Activated T-helper 17 cell treated with anti-CD3 and anti-CD28 coated beads, Interleukin-2, amount 50 U/mL, for 72 hours (primary cell): Measurements from ENCODE around the gene MAPK1. TPM values are rescaled to one million over a fixed set of nuclear protein-coding genes. Genes with fewer than 3 reads are reported as not detected.

ENCODE experiments used
- ATAC-seq: fragments of 150-1000 bp; cut with Tn5 transposase; replicated peaks from 2 replicates; pipeline ENCODE4 v1.10.0; 2021; ENCODE audit warnings: mild to moderate bottlenecking, moderate library complexity
- H3K27ac Mint-ChIP-seq: one replicate; pipeline ENCODE4 v1.8.0; 2022; ENCODE audit warnings: mixed read lengths
- H3K27me3 Mint-ChIP-seq: one replicate; pipeline ENCODE4 v1.8.0; 2022; ENCODE audit warnings: mixed read lengths
- H3K36me3 Mint-ChIP-seq: one replicate; pipeline ENCODE4 v1.8.0; 2022; ENCODE audit warnings: low read depth, mild to moderate bottlenecking, mixed read lengths
- H3K4me1 Mint-ChIP-seq: one replicate; pipeline ENCODE4 v1.8.0; 2022; ENCODE audit warnings: mixed read lengths
- H3K4me3 Mint-ChIP-seq: one replicate; pipeline ENCODE4 v1.8.0; 2022; ENCODE audit warnings: mild to moderate bottlenecking, mixed read lengths
- H3K9me3 Mint-ChIP-seq: one replicate; pipeline ENCODE4 v1.8.0; 2022; ENCODE audit warnings: mixed read lengths
- total RNA-seq, 2 donors: library from RNA; stranded (reverse); gene quantifications; one replicate each; pipeline ENCODE4 v1.2.3, GENCODE V29; 2022

Gene MAPK1
- total RNA-seq, 2 donors from 2014 or later, result 48.6 to 70.7 TPM

DNA sequence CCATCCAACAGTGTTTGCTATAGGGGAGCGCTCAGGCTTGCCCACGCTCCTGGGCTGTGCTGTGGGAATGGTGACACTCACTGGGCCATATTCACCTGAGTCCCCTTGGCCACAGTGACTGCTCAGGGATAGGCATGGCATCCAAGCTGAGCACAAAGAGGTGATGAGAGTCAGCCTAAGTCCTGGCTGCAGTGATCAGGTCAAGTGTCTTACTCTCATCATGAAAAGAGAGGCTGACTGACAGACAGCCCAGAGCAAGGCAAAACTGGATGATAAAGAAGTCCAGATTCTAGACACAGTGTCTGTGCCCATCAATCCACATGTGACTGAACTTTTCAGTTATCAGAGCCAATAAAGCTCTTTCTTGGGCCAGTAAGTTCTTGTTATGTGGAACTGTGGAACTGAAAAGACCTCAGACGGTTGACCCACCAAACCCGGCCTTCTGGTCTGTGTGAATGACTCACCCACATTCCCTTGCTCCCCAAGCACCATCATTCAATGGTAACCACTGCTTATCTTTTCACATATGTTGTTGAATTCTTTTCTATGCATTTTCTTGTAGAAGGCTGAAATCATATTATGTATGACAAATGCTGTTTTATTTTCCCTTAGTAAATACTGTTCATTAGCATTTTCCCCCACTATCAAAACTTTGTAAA, 88.6 kb downstream of the MAPK1 start:
- H3K4me3 Mint-ChIP-seq, result no peak overlapping the region
- peaks cover 49% of the 10 kb centered on the region for H3K36me3 Mint-ChIP-seq
- peaks cover 4% of the 10 kb centered on the region for H3K4me1 Mint-ChIP-seq
- no peak overlapping the region for H3K27ac Mint-ChIP-seq
- ATAC-seq, result no peak
- no peaks in the 10 kb centered on the region for H3K27me3 Mint-ChIP-seq
- no peaks in the 10 kb centered on the region for H3K9me3 Mint-ChIP-seq

DNA sequence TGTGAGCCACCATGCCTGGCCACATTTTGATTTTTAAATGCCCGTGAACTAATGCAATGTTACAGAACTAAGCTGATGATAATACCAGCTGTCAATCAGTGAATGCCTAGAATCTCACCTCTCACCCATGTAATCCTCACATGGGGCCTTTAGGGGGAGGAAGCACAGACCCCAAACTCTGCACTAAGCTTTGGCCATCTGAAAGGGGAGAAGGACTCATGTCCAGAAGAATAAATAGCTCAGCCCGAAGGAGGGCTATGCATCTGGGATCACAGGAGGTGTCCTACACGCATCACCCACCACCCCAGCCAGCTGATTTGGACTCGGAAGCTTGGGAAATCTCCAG, 95.8 kb downstream of the MAPK1 start:
- Mint-ChIP-seq H3K27me3 (no peaks in the 10 kb centered on the region), H3K36me3 (peaks cover 74% of the 10 kb centered on the region), H3K27ac (no peak overlapping the region), H3K9me3 (no peaks in the 10 kb centered on the region), H3K4me3 (no peak overlapping the region), H3K4me1 (peaks cover 17% of the 10 kb centered on the region)
- ATAC-seq, result no peak

DNA sequence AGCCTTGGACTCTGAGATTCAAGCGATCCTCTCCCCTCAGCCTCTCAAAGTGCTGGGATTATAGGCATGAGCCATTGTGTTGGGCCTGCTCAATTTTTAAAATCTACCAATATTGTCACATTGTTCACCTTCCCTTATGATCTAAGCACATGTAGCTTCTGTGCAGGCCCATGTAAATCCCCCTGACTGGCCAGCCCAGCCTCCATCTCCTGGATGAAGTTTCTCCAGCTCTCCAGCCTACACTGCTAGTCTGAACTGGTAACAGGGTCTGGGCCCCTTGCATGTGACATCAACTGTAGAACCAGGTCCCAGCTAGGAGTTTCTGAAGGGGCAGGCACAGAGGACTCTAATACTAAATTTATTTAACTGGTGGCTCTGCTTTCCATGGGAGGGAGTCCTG, 99.0 kb downstream of the MAPK1 start:
- H3K4me3 Mint-ChIP-seq, result no peak overlapping the region
- H3K27me3 Mint-ChIP-seq, result no peaks in the 10 kb centered on the region
- peaks cover 98% of the 10 kb centered on the region for H3K36me3 Mint-ChIP-seq
- no peak overlapping the region for H3K27ac Mint-ChIP-seq
- peaks cover 37% of the 10 kb centered on the region for H3K4me1 Mint-ChIP-seq
- ATAC-seq, result no peak
- no peaks in the 10 kb centered on the region for H3K9me3 Mint-ChIP-seq

DNA sequence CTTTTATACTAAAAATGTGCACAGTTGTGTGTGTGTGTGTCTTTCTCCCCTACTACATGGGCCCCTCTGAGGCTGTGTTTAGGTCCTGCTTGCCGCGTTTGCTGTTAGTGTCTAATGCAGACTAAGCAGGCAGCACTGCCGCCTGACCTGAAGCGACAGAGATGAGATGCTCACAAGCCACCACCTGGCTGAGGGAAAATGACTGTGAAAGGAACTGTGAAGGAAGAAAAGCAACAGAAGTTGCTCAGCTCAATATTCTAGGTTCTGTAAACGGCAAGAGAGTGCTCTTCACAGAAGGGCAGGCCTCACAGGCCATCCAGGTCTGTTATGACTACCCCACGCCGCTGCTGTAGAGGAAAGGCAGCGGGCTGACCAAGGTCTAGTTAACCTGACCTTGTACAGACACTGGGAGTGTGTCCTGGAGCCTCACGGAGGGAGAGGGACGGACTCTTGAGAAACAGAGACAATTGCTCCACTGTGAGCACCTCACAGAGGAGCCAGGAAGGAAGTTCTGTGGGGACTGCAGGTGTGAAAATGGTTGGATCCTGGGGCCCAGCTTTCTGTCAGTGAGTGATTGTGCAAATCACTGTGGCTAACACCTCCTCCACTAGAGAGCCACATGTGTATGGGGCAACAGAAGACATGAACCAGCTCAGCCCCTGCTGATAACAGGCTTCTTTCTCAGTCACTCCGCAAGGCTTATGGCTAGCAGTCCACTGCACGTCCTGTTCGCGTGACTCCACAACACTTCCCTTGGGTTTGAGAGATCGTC, 100.6 kb downstream of the MAPK1 start:
- peaks cover 100% of the 10 kb centered on the region for H3K36me3 Mint-ChIP-seq
- peak; percentile 78 for ATAC-seq
- peaks cover 46% of the 10 kb centered on the region for H3K4me1 Mint-ChIP-seq
- no peaks in the 10 kb centered on the region for H3K9me3 Mint-ChIP-seq
- peak overlapping the region; percentile 41 for H3K4me3 Mint-ChIP-seq
- H3K27me3 Mint-ChIP-seq, result no peaks in the 10 kb centered on the region
- H3K27ac Mint-ChIP-seq, result peak overlapping the region; percentile 71

DNA sequence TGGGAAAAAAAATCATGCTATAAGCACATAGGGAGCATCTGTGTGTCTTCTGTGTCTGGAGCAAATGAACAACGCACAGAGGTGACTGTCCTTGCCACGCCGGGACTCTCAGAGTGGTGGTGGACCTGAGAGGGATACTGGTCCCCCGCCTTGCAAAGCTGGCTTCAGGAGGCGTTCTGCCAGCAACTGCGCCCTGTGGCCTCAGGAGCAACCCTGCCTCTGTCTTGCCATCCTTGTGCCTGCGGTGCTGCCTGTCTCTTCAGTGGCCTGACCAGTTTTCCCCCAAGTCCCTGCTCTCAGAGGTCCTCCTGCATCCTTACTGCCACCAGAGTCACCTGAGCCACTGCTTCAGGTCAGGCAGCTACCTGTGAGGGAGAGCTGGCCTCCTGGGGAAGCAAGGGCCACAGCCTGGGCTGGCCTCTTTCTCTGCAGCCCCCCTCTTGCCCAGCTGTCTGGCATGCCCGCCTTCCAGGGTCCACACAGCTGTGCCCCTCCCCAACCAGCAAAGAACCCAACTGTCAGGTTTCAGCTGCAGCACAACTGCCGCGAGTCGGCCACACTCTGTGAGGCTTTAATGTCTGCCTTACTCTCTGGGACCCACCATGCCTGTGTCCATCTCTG, 101.4 kb downstream of the MAPK1 start:
- peaks cover 97% of the 10 kb centered on the region for H3K36me3 Mint-ChIP-seq
- H3K27me3 Mint-ChIP-seq, result no peaks in the 10 kb centered on the region
- H3K4me1 Mint-ChIP-seq, result peaks cover 46% of the 10 kb centered on the region
- H3K4me3 Mint-ChIP-seq, result peak overlapping the region; percentile 41
- H3K27ac Mint-ChIP-seq, result no peak overlapping the region
- H3K9me3 Mint-ChIP-seq, result no peaks in the 10 kb centered on the region
- no peak for ATAC-seq

DNA sequence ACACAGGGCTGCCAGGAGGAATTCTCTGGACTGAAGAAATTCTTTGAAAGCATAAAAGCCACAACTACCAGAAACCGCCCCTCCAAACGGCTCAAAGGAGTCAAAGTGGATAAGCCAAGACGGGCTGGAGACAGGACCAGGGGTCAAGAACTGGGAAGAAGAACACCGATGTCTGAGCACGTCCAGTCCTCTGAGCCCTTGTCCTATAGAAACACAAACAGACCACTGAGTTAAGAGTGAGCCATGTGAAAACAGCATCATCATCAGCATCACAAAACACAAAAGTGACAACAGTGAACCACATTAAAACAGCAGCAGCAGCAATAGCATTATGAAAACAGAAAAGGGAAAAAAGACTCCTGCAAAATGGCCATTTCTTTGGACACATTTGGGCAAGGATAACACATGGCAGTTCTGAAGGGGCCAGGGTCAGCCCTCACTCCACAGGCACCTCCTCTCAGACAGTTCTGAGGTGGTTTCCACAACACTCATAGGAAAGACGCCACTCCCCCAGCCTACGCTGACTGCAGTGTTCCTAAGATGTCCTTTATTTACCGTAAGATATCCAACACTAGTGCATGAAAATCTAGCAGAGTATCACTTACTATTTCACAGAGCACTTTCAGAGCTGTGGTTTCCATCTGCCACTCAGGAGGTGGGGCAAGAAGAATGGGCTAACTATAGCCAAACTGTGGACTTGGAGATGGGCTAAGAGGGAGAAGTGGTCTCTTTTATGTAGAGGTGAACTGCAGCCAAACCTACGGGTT, 103.2 kb downstream of the MAPK1 start:
- peak overlapping the region; percentile 33 for H3K27ac Mint-ChIP-seq
- ATAC-seq, result peak; percentile 6
- peaks cover 51% of the 10 kb centered on the region for H3K4me1 Mint-ChIP-seq
- H3K4me3 Mint-ChIP-seq, result peak overlapping the region; percentile 24
- H3K36me3 Mint-ChIP-seq, result peaks cover 97% of the 10 kb centered on the region
- H3K9me3 Mint-ChIP-seq, result no peaks in the 10 kb centered on the region
- no peaks in the 10 kb centered on the region for H3K27me3 Mint-ChIP-seq

DNA sequence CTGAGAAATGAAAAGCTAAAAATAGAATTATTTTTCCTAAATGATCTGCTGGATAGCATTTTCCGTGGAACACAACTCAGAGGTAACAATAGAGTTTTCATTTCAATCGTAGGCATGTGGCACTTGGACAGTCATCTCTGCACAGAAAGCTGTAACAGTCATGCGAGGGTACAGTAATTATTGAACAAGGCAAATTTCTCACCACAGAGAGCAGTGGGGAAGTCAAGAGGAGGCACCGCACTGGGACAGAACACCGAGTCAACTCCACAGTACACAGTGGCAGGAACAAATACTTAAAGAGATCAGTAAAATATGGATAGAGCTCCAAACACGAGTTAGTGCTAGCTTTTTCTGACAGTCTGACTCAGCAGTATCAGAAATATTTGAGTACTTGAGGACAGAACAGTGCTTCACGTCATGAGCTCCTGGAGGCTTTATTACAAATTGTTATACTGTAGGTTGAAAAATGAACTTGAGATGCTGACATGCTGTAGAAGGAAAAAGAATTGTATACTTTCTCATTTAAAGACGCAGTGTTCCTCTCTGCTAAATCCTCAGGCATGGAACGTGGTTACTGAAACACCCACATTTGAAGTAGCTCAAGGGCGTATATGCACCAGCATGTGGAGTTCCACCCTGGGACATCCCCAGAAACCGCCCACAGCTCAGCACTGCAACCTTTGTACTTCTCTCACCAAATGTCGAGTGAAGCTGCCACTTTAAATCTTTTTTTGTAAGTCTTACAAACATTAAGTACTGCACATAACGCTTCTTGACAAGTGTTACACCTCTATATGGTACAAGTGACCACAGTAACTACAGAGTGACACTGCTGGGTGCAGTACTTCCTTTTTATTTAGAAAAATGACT, 104.5 kb downstream of the MAPK1 start:
- Mint-ChIP-seq H3K36me3 (peaks cover 97% of the 10 kb centered on the region), H3K27me3 (no peaks in the 10 kb centered on the region), H3K4me3 (peak overlapping the region; percentile 24), H3K9me3 (no peaks in the 10 kb centered on the region), H3K27ac (peak overlapping the region; percentile 33), H3K4me1 (peaks cover 51% of the 10 kb centered on the region)
- ATAC-seq, result peak; percentile 83

DNA sequence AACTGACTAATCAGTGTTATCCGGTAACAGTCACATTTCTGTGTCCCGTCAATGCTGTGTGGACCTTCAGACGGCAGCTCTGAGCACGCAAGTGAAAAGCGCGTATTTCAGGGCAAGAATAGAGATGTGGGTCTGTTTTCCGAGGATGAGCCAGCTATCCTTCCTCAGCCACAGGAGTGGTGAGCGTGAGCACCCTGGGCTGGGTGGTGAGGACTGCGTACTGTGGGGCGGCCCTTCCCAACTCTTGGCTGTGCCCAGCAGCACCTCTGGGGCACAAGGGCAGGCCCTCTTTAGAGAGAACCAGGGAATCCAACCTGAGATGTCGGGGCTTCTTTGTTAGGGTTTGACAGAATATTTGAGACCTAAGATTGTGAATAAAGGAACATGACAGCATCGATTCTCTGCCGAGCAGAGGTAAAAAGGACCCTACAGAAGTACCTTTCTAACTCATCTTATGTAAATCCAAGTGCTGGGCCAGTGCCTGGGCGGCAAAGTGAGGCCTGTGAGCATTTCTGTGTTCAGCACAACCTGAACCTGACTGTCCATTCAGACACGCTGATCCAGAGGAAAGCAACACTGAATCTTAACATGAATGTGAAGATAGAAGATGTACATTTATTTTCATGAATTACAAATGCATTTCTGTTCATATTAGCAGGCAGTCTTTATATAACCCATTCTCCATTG, 105.3 kb downstream of the MAPK1 start:
- Mint-ChIP-seq H3K27me3 (no peaks in the 10 kb centered on the region), H3K27ac (peak overlapping the region; percentile 33), H3K36me3 (peaks cover 97% of the 10 kb centered on the region), H3K4me1 (peaks cover 43% of the 10 kb centered on the region), H3K4me3 (peak overlapping the region; percentile 24), H3K9me3 (no peaks in the 10 kb centered on the region)
- no peak for ATAC-seq

DNA sequence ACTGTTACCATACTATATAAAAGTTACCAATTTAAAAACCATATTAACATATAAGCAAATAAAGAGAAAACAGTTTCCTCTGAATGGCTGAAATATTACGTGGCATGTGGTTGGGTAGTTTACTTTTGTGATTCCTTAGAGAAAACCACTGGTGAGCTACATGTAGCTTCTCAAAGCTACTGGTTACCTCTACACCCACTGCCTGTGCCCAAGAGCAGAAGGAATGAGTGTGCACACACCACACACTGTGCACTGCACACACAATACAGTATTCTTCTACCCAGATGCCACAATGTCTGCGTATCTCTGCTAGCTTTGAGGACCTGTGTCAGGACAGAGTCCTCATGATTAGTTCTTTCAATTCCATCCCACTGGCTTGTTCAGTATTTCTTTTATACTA, 106.4 kb downstream of the MAPK1 start:
- Mint-ChIP-seq H3K4me1 (peaks cover 34% of the 10 kb centered on the region), H3K4me3 (peak overlapping the region; percentile 18), H3K9me3 (no peaks in the 10 kb centered on the region), H3K36me3 (peaks cover 89% of the 10 kb centered on the region), H3K27me3 (no peaks in the 10 kb centered on the region), H3K27ac (no peak overlapping the region)
- peak; percentile 80 for ATAC-seq

DNA sequence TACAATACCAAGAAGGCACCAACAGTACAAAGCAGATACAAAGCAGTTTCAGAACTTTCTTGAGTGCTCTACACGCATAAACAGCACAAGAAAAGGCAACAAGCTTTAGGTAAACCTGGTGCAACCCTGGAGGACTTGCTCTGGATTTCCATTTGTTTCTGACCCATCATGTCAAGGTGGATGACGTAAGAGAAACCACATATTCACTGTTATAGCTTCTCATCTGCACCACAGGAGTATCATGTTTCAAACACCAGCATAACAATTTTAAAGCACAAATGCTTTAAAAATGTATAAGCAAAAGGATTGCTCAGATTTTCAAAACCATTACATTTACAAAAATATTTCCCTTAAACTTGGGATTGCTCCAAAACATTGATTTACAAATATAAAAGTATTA, 106.8 kb downstream of the MAPK1 start:
- Mint-ChIP-seq H3K27ac (no peak overlapping the region), H3K27me3 (no peaks in the 10 kb centered on the region), H3K9me3 (no peaks in the 10 kb centered on the region), H3K4me3 (no peak overlapping the region), H3K36me3 (peaks cover 84% of the 10 kb centered on the region), H3K4me1 (peaks cover 37% of the 10 kb centered on the region)
- ATAC-seq, result no peak

DNA sequence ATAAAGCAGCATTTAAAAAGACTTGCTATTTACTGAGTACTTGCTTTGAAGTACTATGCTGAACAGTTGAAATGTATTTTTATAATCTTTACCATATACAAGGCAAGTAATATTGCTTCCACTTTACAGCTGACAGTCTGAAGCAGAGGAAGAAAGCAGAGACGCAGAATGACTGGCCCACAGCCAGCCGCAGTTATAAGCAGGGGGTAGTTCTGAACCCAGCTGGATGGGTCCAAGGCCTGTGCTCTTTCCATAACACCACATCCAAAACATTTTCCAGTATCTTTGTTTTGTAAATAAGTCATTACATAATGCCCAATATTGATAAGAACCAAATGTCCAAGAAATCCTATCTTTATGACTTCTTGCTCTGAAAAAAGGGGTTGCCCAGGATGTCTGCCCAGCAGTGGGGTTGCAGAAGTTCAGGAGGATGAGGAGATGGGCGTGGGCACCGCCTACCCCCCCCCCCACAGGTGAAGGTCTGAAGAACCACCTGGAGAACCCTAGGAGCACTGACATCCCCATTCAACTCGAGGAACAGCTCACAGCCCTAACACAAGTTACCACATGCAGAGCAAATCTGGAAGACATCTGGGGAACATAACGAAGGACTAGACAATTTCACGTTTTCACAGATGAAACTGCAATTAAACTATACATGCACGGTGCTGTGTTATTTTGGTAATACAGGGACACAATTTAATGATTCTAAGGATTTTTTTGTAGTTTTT, 107.6 kb downstream of the MAPK1 start:
- H3K27me3 Mint-ChIP-seq, result no peaks in the 10 kb centered on the region
- no peak overlapping the region for H3K27ac Mint-ChIP-seq
- peaks cover 83% of the 10 kb centered on the region for H3K36me3 Mint-ChIP-seq
- H3K4me1 Mint-ChIP-seq, result peaks cover 32% of the 10 kb centered on the region
- H3K4me3 Mint-ChIP-seq, result no peak overlapping the region
- H3K9me3 Mint-ChIP-seq, result no peaks in the 10 kb centered on the region
- ATAC-seq, result no peak

DNA sequence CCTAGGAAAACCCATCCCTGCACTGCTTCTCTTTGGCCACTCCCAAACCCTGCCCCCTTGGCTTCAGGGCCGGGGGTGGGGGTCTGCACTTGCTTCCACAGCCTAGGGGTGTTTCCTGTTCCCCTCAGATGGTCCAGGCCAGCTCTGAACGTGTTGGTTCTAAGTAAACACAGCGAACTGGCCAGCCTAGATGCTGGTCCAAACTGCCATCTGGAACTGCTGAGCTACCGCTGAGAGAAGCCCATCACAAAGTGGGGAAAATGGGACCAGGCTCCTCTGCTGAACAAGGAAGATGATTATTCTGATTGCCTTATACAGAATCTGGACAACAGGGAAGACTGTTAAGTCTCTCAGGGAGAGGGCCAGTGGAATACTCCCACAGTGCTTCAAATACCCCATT, 108.4 kb downstream of the MAPK1 start:
- H3K36me3 Mint-ChIP-seq, result peaks cover 78% of the 10 kb centered on the region
- no peaks in the 10 kb centered on the region for H3K27me3 Mint-ChIP-seq
- peaks cover 25% of the 10 kb centered on the region for H3K4me1 Mint-ChIP-seq
- ATAC-seq, result no peak
- H3K27ac Mint-ChIP-seq, result no peak overlapping the region
- H3K9me3 Mint-ChIP-seq, result no peaks in the 10 kb centered on the region
- no peak overlapping the region for H3K4me3 Mint-ChIP-seq
